Measurements from ENCODE around the gene MRPS34.

MRPS34 gene

DNA sequence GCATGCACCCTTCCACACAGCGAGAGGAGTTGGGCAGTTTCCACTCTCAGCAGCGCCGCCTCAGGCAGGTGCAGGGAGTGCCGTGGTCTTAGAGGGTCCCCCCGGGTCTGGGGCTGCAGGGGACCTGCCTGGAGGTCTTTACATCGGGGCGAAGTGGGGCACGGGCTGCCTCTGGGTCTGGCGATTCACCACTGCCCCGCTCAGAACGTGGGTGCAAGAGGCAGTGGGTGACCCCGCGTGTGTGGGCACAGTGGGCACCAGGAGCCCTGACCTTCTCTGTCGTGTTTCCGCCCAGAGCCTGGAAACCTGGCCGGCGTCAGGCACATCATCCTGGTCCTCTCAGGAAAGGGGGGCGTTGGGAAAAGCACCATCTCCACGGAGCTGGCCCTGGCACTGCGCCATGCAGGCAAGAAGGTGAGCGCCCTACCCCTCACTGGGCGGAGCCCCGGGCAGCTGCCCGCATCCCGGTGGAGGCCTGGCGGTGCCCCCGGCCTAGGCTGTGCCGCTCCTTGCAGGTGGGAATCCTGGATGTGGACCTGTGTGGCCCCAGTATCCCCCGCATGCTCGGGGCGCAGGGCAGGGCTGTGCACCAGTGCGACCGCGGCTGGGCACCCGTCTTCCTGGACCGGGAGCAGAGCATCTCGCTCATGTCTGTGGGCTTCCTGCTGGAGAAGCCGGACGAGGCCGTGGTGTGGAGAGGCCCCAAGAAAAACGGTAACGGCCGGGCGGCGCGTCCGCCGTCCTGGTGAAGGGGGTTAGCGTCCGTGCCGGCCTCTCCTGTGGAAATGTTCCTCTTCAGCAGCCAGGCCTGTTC is 13.5 kb upstream of the MRPS34 start:
- Histone ChIP-seq H3K27ac (ENCODE audit: insufficient read depth in 1 of 2, low read depth in 1 of 2, low read length in 2 of 2, poor library complexity in 1 of 2, severe bottlenecking in 2 of 2) (no peak overlapping the region), H3K27me3 (replicated peaks in 2 of 5; ENCODE audit: control insufficient read depth in 4 of 5, insufficient read depth in 5 of 5, low read length in 4 of 5) (no peaks in the 10 kb centered on the region), H3K36me3 (ENCODE audit: control insufficient read depth in 4 of 4, insufficient read depth in 4 of 4, low read length in 3 of 4) (peaks cover 0 to 57% (median 34%) of the 10 kb centered on the region in 4 experiments), H3K4me3 (ENCODE audit: control insufficient read depth in 1 of 7, extremely low read depth in 1 of 7, insufficient read depth in 4 of 7, low read depth in 2 of 7, low read length in 6 of 7) (no peak overlapping the region), H3K9me3 (ENCODE audit: control extremely low read depth in 1 of 5, control insufficient read depth in 4 of 5, insufficient read depth in 2 of 5, low read depth in 1 of 5, low read length in 4 of 5) (no peaks in the 10 kb centered on the region), H3K4me1 (ENCODE audit: control extremely low read depth in 1 of 4, control insufficient read depth in 4 of 4, insufficient read depth in 4 of 4, low read length in 3 of 4) (peaks cover 0 to 15% (median 14%) of the 10 kb centered on the region in 4 experiments)
- CTCF ChIA-PET = no interaction called here
- no peak for DNase-seq
- POLR2A ChIA-PET = no interaction called here
- 95% methylated on average over 50 of the region's 51 CpGs for WGBS (ENCODE audit: insufficient coverage)

DNA sequence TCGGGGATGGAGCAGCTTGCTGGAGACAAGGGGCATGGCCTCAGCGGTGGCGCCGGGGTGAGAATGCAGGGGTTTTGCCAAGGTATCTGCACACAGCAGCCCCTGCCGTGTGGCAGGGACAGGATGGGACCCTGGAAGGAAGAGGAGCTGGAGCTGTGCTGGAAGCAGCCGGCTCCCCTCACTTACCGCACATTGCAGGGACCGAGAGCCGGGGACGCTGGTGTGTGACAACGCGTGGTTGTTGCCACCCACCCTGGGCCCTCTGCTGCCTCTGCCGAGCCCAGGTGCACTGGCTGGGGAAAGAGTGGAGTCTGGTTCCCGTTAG is 12.9 kb upstream of the MRPS34 start:
- no peak overlapping the region for H3K27ac ChIP-seq (ENCODE audit: insufficient read depth in 1 of 2, low read depth in 1 of 2, low read length in 2 of 2, poor library complexity in 1 of 2, severe bottlenecking in 2 of 2)
- peaks cover 0 to 53% (median 34%) of the 10 kb centered on the region in 4 experiments for H3K36me3 ChIP-seq (ENCODE audit: control insufficient read depth in 4 of 4, insufficient read depth in 4 of 4, low read length in 3 of 4)
- H3K9me3 ChIP-seq (ENCODE audit: control extremely low read depth in 1 of 5, control insufficient read depth in 4 of 5, insufficient read depth in 2 of 5, low read depth in 1 of 5, low read length in 4 of 5) = no peaks in the 10 kb centered on the region
- H3K4me1 ChIP-seq (ENCODE audit: control extremely low read depth in 1 of 4, control insufficient read depth in 4 of 4, insufficient read depth in 4 of 4, low read length in 3 of 4) = peaks cover 0 to 22% (median 21%) of the 10 kb centered on the region in 4 experiments
- no peaks in the 10 kb centered on the region for H3K27me3 ChIP-seq (replicated peaks in 2 of 5; ENCODE audit: control insufficient read depth in 4 of 5, insufficient read depth in 5 of 5, low read length in 4 of 5)
- DNase-seq = no peak
- H3K4me3 ChIP-seq (ENCODE audit: control insufficient read depth in 1 of 7, extremely low read depth in 1 of 7, insufficient read depth in 4 of 7, low read depth in 2 of 7, low read length in 6 of 7) = no peak overlapping the region
- 88% methylated on average over 10 of the region's 14 CpGs for WGBS (ENCODE audit: insufficient coverage)
- ChIA-PET CTCF (no interaction called here), POLR2A (no interaction called here)

DNA sequence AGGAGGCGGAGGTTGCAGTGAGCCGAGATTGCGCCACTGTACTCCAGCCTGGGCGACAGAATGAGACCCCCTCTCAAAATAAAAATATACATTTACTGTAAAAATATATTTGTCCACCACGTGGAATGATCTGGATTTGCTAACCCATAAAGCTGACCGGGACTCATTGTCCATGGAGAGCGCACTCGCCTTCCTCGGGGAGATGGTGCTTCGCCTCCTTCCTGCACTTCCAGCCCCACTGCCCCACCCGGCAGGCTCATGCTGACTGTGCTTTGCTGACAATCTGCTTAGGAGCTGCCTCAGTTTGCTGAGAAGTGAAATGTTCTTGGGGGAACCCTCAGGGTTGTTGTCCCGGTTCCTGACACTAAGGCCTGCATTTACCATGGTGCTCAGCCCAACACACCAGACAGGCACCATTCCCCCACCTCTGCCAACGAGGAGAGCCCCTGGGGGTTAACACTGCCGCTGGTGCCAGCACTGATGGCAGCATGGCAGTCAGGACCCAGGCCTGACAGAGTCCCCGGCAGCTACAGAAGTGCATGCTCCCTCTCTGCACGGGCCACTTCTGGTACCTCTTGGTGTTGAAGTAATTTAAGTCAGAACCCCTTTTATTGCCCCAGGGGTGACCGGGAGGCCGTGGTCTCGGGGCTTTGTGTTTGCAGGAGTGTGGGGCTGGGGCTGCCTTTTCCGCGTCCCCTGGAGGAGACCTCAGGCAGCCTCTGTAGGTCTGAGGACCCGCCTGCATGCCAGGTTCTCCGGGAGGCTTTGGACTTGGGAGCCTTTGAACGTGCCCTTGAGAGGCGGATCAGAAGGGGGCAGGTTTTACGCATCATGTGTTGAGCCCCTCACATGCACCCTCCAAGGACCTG is 12.3 kb upstream of the MRPS34 start:
- H3K4me3 ChIP-seq (ENCODE audit: control insufficient read depth in 1 of 7, extremely low read depth in 1 of 7, insufficient read depth in 4 of 7, low read depth in 2 of 7, low read length in 6 of 7) = no peak overlapping the region
- WGBS (ENCODE audit: insufficient coverage) = 96% methylated on average over 22 of the region's 26 CpGs
- ChIA-PET CTCF (interaction anchor here (1.1 kb wide), 1 partner anchor 166 kb away, joined by 3 read pairs; no protein-coding TSS in a partner anchor), POLR2A (no interaction called here)
- peaks cover 0 to 22% (median 21%) of the 10 kb centered on the region in 4 experiments for H3K4me1 ChIP-seq (ENCODE audit: control extremely low read depth in 1 of 4, control insufficient read depth in 4 of 4, insufficient read depth in 4 of 4, low read length in 3 of 4)
- no peaks in the 10 kb centered on the region for H3K27me3 ChIP-seq (replicated peaks in 2 of 5; ENCODE audit: control insufficient read depth in 4 of 5, insufficient read depth in 5 of 5, low read length in 4 of 5)
- DNase-seq = no peak
- H3K27ac ChIP-seq (ENCODE audit: insufficient read depth in 1 of 2, low read depth in 1 of 2, low read length in 2 of 2, poor library complexity in 1 of 2, severe bottlenecking in 2 of 2) = no peak overlapping the region
- H3K36me3 ChIP-seq (ENCODE audit: control insufficient read depth in 4 of 4, insufficient read depth in 4 of 4, low read length in 3 of 4) = peaks cover 0 to 53% (median 34%) of the 10 kb centered on the region in 4 experiments
- no peaks in the 10 kb centered on the region for H3K9me3 ChIP-seq (ENCODE audit: control extremely low read depth in 1 of 5, control insufficient read depth in 4 of 5, insufficient read depth in 2 of 5, low read depth in 1 of 5, low read length in 4 of 5)

DNA sequence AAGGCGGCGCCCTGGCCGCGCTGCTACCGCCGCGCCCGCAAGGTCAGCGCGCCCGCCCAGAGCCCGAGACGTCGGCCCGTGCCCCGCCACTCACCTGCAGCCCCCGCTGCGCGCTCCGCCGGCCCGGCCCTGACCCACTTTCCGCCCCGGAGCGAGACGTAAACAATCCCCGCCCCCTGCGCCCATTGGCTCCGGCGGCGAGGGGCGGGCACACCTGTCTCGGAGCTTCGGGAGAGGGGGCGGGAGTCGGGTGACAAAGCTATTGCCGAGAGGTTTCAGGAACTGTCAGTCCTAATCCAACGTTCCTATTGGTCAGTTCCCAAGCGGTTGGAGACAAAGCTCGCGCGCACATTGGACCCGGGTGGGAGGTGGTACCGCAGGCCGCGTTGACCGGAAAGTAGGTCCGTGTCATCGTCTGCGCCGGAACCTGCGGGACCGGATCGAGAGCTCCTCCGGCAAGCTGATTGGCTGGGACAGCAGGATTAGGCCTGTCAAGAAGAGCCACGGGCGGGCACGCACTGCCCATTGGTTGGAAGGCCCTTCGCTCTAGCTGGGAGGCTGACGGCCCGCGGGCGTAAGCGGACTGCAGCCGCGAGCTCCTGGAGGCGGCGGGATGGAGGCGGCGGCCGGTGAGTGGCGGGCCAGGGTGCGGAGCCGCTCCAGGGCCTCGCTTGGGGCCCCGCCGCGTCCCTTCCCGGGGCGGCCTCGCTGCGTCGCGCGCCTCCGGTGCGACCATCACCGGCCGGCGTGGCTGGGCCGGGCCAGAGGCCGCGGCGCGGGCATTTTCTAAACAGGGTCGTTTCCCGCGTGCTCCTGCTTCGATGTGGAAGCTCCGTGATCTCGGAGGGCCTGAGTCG is 9.7 kb upstream of the MRPS34 start, which contains the start of the genes NUBP2 and SPSB3:
Gene NUBP2, plus strand, starts transcription at position 553 of the 857 bp plus-strand sequence. Its CDS starts 61 bp downstream, at position 614.
Gene SPSB3, minus strand, starts transcription at position 164 of the 857 bp plus-strand sequence. CDS start 1,088 bp downstream, outside the sequence.
- CTCF ChIA-PET = interaction anchor here (0.7 to 2.6 kb wide), 5 partner anchors 9 to 158 kb away, joined by 3 to 10 read pairs (median 5); partner anchors contain the start of genes EME2, MRPS34 and NME3
- no peaks in the 10 kb centered on the region for H3K9me3 ChIP-seq (ENCODE audit: control extremely low read depth in 1 of 5, control insufficient read depth in 4 of 5, insufficient read depth in 2 of 5, low read depth in 1 of 5, low read length in 4 of 5)
- DNase-seq = peak; percentile 100
- peak within 1 kb of the TSS; percentile 58 to 82 for H3K27ac ChIP-seq (ENCODE audit: insufficient read depth in 1 of 2, low read depth in 1 of 2, low read length in 2 of 2, poor library complexity in 1 of 2, severe bottlenecking in 2 of 2)
- peaks cover 0 to 22% (median 21%) of the 10 kb centered on the region in 4 experiments for H3K4me1 ChIP-seq (ENCODE audit: control extremely low read depth in 1 of 4, control insufficient read depth in 4 of 4, insufficient read depth in 4 of 4, low read length in 3 of 4)
- H3K27me3 ChIP-seq (replicated peaks in 2 of 5; ENCODE audit: control insufficient read depth in 4 of 5, insufficient read depth in 5 of 5, low read length in 4 of 5) = no peaks in the 10 kb centered on the region
- H3K36me3 ChIP-seq (ENCODE audit: control insufficient read depth in 4 of 4, insufficient read depth in 4 of 4, low read length in 3 of 4) = peaks cover 0 to 55% (median 33%) of the 10 kb centered on the region in 4 experiments
- WGBS (ENCODE audit: insufficient coverage) = under 1% methylated on average over 88 of the region's 102 CpGs
- POLR2A ChIA-PET = interaction anchor here (0.5 to 1.2 kb wide), 7 partner anchors 10 to 374 kb away, joined by 3 to 4 read pairs (median 3); partner anchors contain the start of genes EME2, MRPS34, MSRB1 and TRAF7
- peak within 1 kb of the TSS; percentile 78 to 95 (median 90) for H3K4me3 ChIP-seq (ENCODE audit: control insufficient read depth in 1 of 7, extremely low read depth in 1 of 7, insufficient read depth in 4 of 7, low read depth in 2 of 7, low read length in 6 of 7)

DNA sequence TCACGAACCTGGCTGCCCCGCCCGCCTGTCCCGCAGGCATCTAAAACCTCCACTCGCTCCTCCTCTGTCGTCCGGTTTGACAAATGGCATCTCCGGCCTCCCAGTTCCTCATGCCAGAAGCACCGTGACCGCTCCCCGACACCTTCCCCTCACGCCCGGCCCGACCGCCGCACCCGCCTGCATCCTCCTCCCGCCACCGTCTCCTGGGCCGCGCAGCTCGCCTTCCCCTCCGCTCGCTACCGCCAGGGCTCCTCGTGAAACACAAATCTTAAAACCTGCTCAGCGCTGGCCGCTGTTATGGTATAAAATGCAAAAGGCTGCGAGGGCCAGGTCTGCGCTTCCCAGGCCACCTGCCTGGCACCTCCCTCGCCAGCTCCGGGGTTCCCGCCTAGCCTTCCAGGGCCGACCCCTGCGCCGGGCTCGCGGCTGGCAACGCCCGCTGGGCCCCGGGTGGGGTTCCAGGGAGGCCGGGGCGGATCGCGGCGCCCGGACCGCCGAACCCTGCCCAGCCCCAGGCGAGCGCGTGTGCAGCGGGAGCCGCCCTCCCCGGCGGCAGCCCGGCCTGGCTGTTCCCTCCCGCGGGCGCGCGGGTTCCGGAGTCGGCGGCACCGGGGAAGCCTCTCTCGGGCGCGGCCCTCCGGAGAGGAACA is 8.9 kb upstream of the MRPS34 start:
- Histone ChIP-seq H3K4me3 (ENCODE audit: control insufficient read depth in 1 of 7, extremely low read depth in 1 of 7, insufficient read depth in 4 of 7, low read depth in 2 of 7, low read length in 6 of 7) (peak overlapping the region; percentile 46 to 95 (median 90)), H3K27me3 (replicated peaks in 2 of 5; ENCODE audit: control insufficient read depth in 4 of 5, insufficient read depth in 5 of 5, low read length in 4 of 5) (no peaks in the 10 kb centered on the region), H3K27ac (ENCODE audit: insufficient read depth in 1 of 2, low read depth in 1 of 2, low read length in 2 of 2, poor library complexity in 1 of 2, severe bottlenecking in 2 of 2) (peak overlapping the region; percentile 33 to 79), H3K9me3 (ENCODE audit: control extremely low read depth in 1 of 5, control insufficient read depth in 4 of 5, insufficient read depth in 2 of 5, low read depth in 1 of 5, low read length in 4 of 5) (no peaks in the 10 kb centered on the region), H3K4me1 (ENCODE audit: control extremely low read depth in 1 of 4, control insufficient read depth in 4 of 4, insufficient read depth in 4 of 4, low read length in 3 of 4) (peaks cover 0 to 22% (median 21%) of the 10 kb centered on the region in 4 experiments), H3K36me3 (ENCODE audit: control insufficient read depth in 4 of 4, insufficient read depth in 4 of 4, low read length in 3 of 4) (peaks cover 0 to 55% (median 35%) of the 10 kb centered on the region in 4 experiments)
- peak; percentile 31 to 72 (median 68) for DNase-seq
- CTCF ChIA-PET = interaction anchor here (1.7 to 2.6 kb wide), 3 partner anchors 8 to 32 kb away, joined by 5 to 10 read pairs (median 9); partner anchors contain the start of genes EME2 and MRPS34
- WGBS (ENCODE audit: insufficient coverage) = 2% methylated on average over 57 of the region's 70 CpGs
- POLR2A ChIA-PET = interaction anchor here (0.7 to 1.0 kb wide), 3 partner anchors 8 to 161 kb away, joined by 3 read pairs; partner anchors contain the start of genes EME2, MRPS34 and MSRB1

DNA sequence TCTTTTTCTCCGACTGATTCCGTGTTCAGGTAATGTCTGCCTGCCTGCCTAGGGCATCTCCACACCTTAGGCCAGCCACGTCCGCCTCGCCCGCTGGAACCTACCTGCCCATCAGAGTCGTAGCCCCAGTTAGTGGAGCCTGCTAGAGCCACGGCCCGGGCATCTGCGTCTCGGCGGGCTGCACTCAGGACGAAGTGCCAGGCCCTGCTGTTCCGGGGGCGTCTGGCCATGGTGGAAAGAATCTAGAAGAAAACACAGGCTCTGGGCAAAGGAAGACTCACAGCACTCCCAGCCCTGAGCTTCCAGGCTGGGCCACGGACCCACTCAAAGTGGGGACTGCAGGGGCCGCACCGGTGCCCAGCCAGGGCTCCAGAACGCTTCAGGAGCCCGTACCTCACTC is 8.3 kb upstream of the MRPS34 start:
- POLR2A ChIA-PET = interaction anchor here (0.7 kb wide), 1 partner anchor 7 kb away, joined by 3 read pairs; no protein-coding TSS in a partner anchor
- Histone ChIP-seq H3K4me3 (ENCODE audit: control insufficient read depth in 1 of 7, extremely low read depth in 1 of 7, insufficient read depth in 4 of 7, low read depth in 2 of 7, low read length in 6 of 7) (peak overlapping the region; percentile 46 to 95 (median 90)), H3K27me3 (replicated peaks in 2 of 5; ENCODE audit: control insufficient read depth in 4 of 5, insufficient read depth in 5 of 5, low read length in 4 of 5) (no peaks in the 10 kb centered on the region), H3K27ac (ENCODE audit: insufficient read depth in 1 of 2, low read depth in 1 of 2, low read length in 2 of 2, poor library complexity in 1 of 2, severe bottlenecking in 2 of 2) (peak overlapping the region in 1 of 2 experiments; percentile 79), H3K4me1 (ENCODE audit: control extremely low read depth in 1 of 4, control insufficient read depth in 4 of 4, insufficient read depth in 4 of 4, low read length in 3 of 4) (peaks cover 0 to 22% (median 21%) of the 10 kb centered on the region in 4 experiments), H3K36me3 (ENCODE audit: control insufficient read depth in 4 of 4, insufficient read depth in 4 of 4, low read length in 3 of 4) (peaks cover 0 to 55% (median 34%) of the 10 kb centered on the region in 4 experiments), H3K9me3 (ENCODE audit: control extremely low read depth in 1 of 5, control insufficient read depth in 4 of 5, insufficient read depth in 2 of 5, low read depth in 1 of 5, low read length in 4 of 5) (no peaks in the 10 kb centered on the region)
- DNase-seq = no peak
- 86% methylated on average over 14 of the region's 20 CpGs for WGBS (ENCODE audit: insufficient coverage)
- CTCF ChIA-PET = interaction anchor here (1.7 to 1.8 kb wide), 2 partner anchors 7 to 9 kb away, joined by 5 to 9 read pairs; partner anchors contain the start of genes EME2 and MRPS34
